Body of pancreas (tissue), 4 donors: ENCODE measurements around the gene BTBD9. TPM values are rescaled to one million over a fixed set of nuclear protein-coding genes. Genes with fewer than 3 reads are reported as not detected.

ENCODE experiments used
- ATAC-seq: fragments of 150-250 bp; one replicate; pipeline ENCODE4 v1.9.1; 2016
- DNase-seq, 4 donors: peaks; one replicate each; pipeline ENCODE4 v3.0.0-alpha.2; 2019
- H3K27ac ChIP-seq, 4 donors: fragments of 200-600 bp; sonication (generic); 1 replicate in 3 of 4; 2 replicates in 1 of 4; pipeline versions ENCODE4 v1.5.1 to v1.6.1; 2016 to 2019; ENCODE audit warnings: mild to moderate bottlenecking in 1 of 4, mixed read lengths in 1 of 4, moderate library complexity in 1 of 4
- H3K27me3 ChIP-seq, 2 donors: fragments of 200-600 bp; sonication (generic); one replicate each; pipeline ENCODE4 v1.6.0; 2016; ENCODE audit warnings: mild to moderate bottlenecking in 1 of 2
- H3K36me3 ChIP-seq, 2 donors: fragments of 200-600 bp; sonication (generic); replicated peaks in 1 of 2; 2 replicates each; pipeline ENCODE4 v1.5.1; 2016; ENCODE audit warnings: low read depth in 2 of 2; ENCODE audit not compliant: insufficient read depth in 1 of 2
- H3K4me1 ChIP-seq: fragments of 200-600 bp; sonication (generic); one replicate; pipeline ENCODE4 v1.6.0; 2016
- H3K4me3 ChIP-seq, 2 donors: fragments of 200-600 bp; sonication (generic); 1 replicate in 1 of 2; 2 replicates in 1 of 2; pipeline ENCODE4 v1.5.1; 2016 to 2019
- H3K9me3 ChIP-seq, 3 donors: fragments of 200-600 bp; sonication (generic); 1 replicate in 2 of 3; 2 replicates in 1 of 3; pipeline ENCODE4 v1.5.1; 2016
- CTCF ChIP-seq, 7 experiments: fragments of 450-650 bp in 4 of 7; fragments of 200-600 bp in 3 of 7; sonication (generic) in 3 of 7; IDR thresholded peaks; one replicate each; pipeline ENCODE4 v1.5.1; 2016 to 2019; ENCODE audit warnings: antibody characterized with exemption in 7 of 7
- POLR2A ChIP-seq, 3 donors: fragments of 450-650 bp; IDR thresholded peaks; one replicate each; pipeline ENCODE4 v1.6.1; 2016; ENCODE audit warnings: antibody characterized with exemption in 3 of 3, mild to moderate bottlenecking in 2 of 3
- WGBS, 2 donors: methylation state at CpG; one replicate each; pipeline ENCODE4 v1.1.5; 2017; 5-methylcytosine and 5-hydroxymethylcytosine counted together
- intact Hi-C: fragments of 100-400 bp; cut with DNase I; formaldehyde crosslinking; loops from one replicate; pipeline ENCODE4 v1.15.1; 2023
- total RNA-seq, 2 donors: library from RNA; depleted of rRNA; stranded (reverse); fragments of >200 nt; gene quantifications; one replicate each; pipeline ENCODE4 v1.1.0, GENCODE V29; 2016

Gene BTBD9
- total RNA-seq, 2 donors from 2014 or later = 11.9 to 29.3 TPM

GRCh38 chr6:38476141-38476540 is 163.6 kb downstream of the BTBD9 start:
- ATAC-seq (no peak), DNase-seq (no peak)
- Histone ChIP-seq H3K27me3 (no peaks in the 10 kb centered on the region), H3K36me3 (no peaks in the 10 kb centered on the region), H3K9me3 (no peaks in the 10 kb centered on the region), H3K4me3 (no peak overlapping the region), H3K4me1 (no peaks in the 10 kb centered on the region), H3K27ac (no peak overlapping the region)
- TF ChIP-seq POLR2A (IDR thresholded peaks at IDR 0.05) (no peak), CTCF (IDR thresholded peaks at IDR 0.05) (no peak)
- WGBS, 2 donors = 93% methylated on average over 1 of the region's 1 CpG
- intact Hi-C loops = no loop called here

- TF ChIP-seq POLR2A (IDR thresholded peaks at IDR 0.05) (no peak), CTCF (IDR thresholded peaks at IDR 0.05) (no peak)
- Histone ChIP-seq H3K4me1 (no peaks in the 10 kb centered on the region), H3K9me3 (no peaks in the 10 kb centered on the region), H3K27me3 (no peaks in the 10 kb centered on the region), H3K36me3 (no peaks in the 10 kb centered on the region), H3K4me3 (no peak overlapping the region), H3K27ac (no peak overlapping the region)
- ATAC-seq = no peak
- DNase-seq = no peak
- intact Hi-C loops = no loop called here
- WGBS, 2 donors = 90 to 94% methylated on average over 3 of the region's 3 CpGs
These were observed 169.2 kb downstream of the BTBD9 start for GRCh38 chr6:38470548-38470947.

- no peak for ATAC-seq
- Histone ChIP-seq H3K36me3 (no peaks in the 10 kb centered on the region), H3K27me3 (no peaks in the 10 kb centered on the region), H3K9me3 (no peaks in the 10 kb centered on the region), H3K27ac (no peak overlapping the region), H3K4me3 (no peak overlapping the region), H3K4me1 (no peaks in the 10 kb centered on the region)
- DNase-seq = no peak
- intact Hi-C loops = no loop called here
- TF ChIP-seq POLR2A (IDR thresholded peaks at IDR 0.05) (no peak), CTCF (IDR thresholded peaks at IDR 0.05) (no peak)
- 81 to 89% methylated on average over 3 of the region's 3 CpGs for WGBS, 2 donors
These were observed 172.2 kb downstream of the BTBD9 start for GRCh38 chr6:38467566-38467965.

- intact Hi-C loops = no loop called here
- Histone ChIP-seq H3K4me1 (no peaks in the 10 kb centered on the region), H3K27me3 (no peaks in the 10 kb centered on the region), H3K27ac (no peak overlapping the region), H3K9me3 (no peaks in the 10 kb centered on the region), H3K36me3 (no peaks in the 10 kb centered on the region), H3K4me3 (no peak overlapping the region)
- WGBS, 2 donors = 91 to 97% methylated on average over 3 of the region's 3 CpGs
- DNase-seq (no peak), ATAC-seq (no peak)
- no peak for TF ChIP-seq POLR2A (IDR thresholded peaks at IDR 0.05)
- TF ChIP-seq CTCF (IDR thresholded peaks at IDR 0.05) = no peak
These were observed 179.5 kb downstream of the BTBD9 start for GRCh38 chr6:38460186-38460585.

- WGBS, 2 donors = 89 to 91% methylated on average over 2 of the region's 2 CpGs
- TF ChIP-seq POLR2A (IDR thresholded peaks at IDR 0.05) = no peak
- no peak for TF ChIP-seq CTCF (IDR thresholded peaks at IDR 0.05)
- H3K4me3 ChIP-seq = no peak overlapping the region
- H3K27me3 ChIP-seq = no peaks in the 10 kb centered on the region
- H3K9me3 ChIP-seq = no peaks in the 10 kb centered on the region
- ATAC-seq (no peak), DNase-seq (no peak)
- intact Hi-C loops = no loop called here
- no peaks in the 10 kb centered on the region for H3K4me1 ChIP-seq
- no peak overlapping the region for H3K27ac ChIP-seq
- H3K36me3 ChIP-seq = no peaks in the 10 kb centered on the region
These were observed 180.4 kb downstream of the BTBD9 start for GRCh38 chr6:38459291-38459690.
